Stimulated activated CD4-positive, alpha-beta T cell treated with anti-CD3 and anti-CD28 coated beads, Interleukin-1b, Interleukin-23, amount 100 ng/mL, for 4 hours (primary cell): ENCODE data around the gene NRP1.

Experiments
- DNase-seq, 2 donors: peaks; one replicate each; pipeline ENCODE4 v3.0.0-alpha.2; 2020; ENCODE audit warnings: low read depth in 2 of 2

The NRP1 gene

DNA sequence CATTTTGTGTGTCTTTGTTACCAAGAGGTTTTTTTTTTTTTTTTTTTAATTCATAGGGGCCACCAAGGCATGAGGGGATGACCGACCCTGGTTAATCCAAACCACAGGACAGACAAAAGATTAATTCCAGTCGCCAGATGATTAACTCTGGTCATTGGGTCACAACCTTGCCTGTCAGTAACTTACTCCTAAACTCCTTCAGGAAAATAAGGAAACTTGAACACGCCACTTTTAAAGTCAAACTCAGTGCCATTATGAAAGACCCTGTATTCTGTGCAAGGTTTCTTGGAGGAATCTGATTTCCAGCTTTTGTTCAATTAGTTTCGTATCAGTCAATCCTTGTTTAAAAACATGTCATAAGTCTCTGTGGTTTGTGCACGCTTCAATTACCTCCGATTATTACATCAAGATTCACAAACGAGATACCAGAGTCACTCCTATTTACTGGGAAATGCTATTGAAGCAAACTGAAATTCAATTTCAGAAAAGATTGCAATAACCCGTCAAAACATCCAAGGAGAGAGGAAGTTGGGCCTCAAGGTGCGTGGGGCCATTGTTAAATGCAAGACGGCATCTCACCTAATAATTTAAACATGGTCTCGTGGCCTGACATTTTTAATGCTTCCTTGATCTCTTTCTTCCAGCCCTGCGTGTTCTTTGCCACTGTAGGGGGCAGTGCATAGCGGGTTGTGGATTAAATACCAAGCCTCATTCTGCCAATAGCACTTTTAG is 44.0 kb downstream of the NRP1 start:
- DNase-seq: no peak

DNA sequence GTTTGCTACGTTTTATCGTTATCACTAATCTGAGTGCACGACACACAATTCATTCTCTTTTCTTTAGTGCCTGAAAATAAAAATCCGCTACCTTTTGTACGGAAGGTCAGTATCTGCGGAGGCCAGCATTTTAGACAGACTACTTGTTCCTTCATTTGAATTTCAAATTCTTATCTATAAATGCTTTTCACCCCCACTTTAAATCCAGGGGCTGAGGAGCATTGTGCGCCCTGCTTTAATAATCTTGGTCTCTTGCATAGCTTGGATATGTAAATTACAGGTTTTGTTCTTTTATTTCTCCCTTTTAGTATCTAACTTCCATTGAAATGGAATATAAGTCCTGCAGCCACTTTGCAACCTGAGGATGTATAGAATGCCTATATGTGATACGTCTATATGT is 44.7 kb downstream of the NRP1 start:
- no peak for DNase-seq

- DNase-seq: no peak
Measured at GRCh38 chr10:33288127-33288526, 46.3 kb downstream of the NRP1 start.

DNA sequence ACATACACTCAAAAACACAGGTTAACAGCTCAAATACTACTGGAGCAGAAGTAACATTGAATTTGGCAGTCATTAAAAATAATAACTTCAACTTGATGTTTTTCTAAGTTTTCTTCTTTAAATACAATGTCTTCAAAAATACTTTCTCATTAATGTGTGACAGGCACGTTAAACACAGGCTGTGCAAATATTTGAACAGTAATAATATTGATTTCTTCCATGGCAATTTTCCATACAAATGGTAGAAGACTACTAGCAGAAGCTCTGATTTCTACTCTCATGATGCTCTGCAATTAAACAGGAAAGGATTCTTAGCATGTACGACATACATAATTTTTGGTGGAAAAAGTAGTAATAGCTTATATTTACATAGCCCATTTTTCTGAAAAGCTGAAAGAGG is 47.4 kb downstream of the NRP1 start:
- no peak for DNase-seq

DNA sequence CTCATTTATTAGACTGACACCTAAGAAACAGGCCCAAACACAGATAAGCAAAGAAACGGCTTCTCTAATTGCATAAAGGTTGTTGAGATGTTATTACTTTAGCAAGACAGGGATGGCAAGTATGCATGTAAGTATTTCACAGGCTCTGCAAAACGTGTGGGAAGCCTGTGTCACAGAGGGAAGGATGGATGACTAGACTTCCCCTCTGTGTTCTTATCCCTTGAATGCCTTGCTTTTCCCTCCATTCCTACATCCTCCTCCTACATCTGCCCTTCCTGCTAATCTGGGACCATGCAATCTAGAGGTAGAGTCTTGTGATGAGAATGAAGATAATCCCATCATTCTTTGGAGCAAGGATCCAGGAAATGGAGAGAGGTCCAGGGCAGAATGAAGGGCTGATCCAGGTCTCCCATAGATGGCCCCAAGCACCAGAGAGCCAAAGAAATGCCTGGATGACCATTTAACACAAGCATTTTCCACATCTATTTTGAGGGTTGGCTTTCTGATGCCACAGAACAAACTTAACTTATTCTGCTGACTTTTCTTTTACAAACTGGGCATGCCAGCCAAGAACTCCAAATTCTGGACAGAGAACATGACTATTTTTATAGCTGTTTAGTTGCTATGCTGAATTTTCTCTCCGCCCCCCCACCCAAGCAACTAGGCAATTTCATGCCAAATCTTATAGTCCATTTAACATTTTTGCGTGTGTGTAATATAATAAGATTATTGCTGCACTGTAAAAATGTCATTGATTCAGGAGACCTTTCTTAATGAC is 48.1 kb downstream of the NRP1 start:
- no peak for DNase-seq

- no peak for DNase-seq
Measured at GRCh38 chr10:33284945-33285344, 49.5 kb downstream of the NRP1 start.

DNA sequence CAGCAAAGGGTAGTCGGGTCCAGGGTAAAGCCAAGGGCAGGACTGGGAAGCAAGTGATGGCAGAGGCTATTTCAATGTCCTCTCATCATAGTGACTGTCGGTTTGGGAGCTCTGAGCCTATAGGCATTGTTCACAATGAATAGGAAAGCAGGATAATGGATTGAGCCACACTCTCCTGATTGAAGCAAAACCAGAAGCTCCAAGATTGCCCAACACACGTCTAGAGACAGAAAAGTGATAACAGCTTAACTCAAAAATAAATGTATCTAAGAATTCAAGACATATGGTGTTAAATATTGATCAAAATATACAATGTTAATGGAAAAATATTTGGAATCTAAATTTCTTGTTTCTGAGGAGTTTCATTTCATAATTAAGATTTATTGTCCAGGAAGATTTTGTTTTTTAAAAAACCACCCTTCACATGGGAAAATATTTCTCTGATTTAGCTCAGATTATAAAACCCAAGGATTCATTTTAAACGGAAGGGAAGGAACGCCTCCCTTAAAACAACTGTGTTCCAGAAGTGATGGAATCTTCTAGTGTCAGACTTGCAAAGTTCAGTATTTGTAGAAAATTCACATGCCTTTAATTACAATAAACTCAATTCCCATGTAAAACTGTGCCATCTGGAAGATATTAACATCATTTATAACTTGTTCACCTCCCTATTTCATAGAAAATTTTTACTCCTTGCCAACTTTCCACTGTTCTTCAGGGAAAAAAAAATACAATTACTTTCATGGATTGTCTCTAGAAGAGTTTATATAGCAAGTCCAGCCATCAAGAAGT is 54.5 kb downstream of the NRP1 start:
- no peak for DNase-seq

- DNase-seq: no peak
Measured at GRCh38 chr10:33279276-33279675, 55.2 kb downstream of the NRP1 start.

DNA sequence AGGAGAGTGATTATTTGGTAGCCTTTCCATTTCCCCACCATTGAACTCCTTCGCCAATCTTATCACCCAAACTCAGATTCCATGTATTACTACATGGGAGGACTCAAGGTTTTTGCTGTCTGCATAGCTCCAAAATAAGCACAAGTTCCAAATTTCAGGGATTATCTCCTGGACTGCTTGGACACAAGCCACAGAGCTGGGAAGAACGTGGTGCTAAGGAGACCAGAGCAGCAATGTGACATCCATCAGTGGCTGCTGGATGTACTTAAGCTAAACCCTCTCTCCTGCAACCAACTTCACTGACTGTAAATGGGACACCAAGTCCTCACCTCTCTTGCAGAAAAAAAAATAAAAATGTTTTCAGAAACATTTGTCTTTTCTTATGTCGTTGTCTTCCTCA is 56.3 kb downstream of the NRP1 start:
- no peak for DNase-seq

DNA sequence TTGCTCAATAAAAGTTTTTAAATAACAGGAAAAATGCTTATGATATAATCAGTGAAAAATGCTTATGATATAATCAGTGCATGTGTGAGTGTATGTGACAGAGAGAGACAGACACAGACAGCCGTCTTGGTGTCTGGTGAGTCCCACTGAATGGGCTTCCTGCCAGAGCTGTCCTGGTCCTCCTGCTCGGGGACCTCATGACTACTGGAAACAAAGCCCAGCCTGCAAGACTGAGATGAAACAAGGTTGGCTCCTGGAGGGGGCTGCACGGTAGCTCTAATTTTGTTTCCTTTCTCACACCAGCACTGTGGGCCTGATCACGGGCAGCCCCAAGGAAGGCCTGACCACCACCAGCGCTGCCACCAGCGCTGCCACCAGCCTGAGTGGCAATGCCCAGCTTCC is 57.3 kb downstream of the NRP1 start:
- no peak for DNase-seq

DNA sequence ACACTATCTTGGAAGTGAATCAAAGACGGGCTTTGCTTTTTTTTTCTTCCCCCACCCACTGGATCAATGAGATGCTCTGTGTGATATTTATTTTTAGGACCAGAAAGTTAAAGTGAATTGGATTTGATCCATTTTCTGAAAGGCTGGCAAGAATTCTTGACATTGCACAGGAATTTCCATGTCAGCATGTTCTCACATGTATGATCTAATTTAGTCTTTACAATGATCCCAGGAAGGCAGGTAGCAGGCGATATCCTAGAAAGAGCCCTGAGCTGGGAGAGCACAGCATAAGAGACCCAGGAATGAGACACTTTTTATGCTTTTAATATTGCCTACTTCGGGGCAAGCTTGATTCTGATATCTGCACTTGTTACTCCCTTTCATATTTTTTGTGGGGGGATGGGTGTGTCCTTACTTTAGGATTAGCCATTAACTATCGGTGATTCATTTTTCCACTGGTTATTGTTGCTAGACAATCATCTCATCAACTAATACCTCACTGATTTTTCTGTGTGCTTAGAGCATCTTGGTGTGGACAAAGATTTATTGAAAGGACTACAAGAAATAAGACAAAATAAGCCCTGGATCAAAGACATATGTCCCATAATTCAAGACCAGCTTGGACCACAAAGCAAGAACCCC is 58.1 kb downstream of the NRP1 start:
- DNase-seq: no peak

DNA sequence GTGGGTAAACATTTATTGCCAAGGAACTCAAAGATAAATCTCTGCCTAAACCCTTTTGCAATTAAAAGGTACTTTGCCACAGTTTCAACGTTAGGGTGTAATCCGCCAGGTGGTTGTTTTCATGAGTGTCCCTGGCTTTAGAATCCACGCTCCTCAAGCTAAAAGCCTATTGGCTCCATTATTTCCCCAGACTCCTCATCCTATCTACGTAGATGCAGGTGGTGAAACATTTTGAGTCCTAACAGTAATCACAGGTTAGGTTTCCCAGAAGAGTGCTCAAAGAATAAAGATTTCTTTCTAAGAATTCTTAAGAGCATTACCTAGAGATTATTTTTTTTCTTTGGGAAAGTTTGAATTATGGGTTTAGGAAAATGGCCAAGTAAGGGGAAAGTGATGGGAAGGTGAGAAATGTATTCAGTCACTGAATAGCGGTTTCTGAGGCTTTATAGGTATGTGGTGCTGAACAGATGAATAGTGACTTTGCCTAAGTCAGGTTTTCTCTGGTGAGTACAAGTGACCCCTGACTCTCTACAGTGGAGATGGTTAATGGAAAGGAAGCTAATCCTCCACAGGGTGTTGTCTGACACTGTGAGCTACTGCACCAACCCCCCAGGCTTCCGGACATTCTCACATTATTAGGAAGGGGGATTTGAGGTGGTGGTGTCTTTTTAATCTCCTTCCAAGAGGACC is 60.2 kb downstream of the NRP1 start:
- DNase-seq: no peak

- DNase-seq: no peak
Measured at GRCh38 chr10:33273295-33274002, 61.0 kb downstream of the NRP1 start.

- no peak for DNase-seq
Measured at GRCh38 chr10:33272635-33273034, 61.8 kb downstream of the NRP1 start.

- no peak for DNase-seq
Measured at GRCh38 chr10:33271969-33272583, 62.4 kb downstream of the NRP1 start.

DNA sequence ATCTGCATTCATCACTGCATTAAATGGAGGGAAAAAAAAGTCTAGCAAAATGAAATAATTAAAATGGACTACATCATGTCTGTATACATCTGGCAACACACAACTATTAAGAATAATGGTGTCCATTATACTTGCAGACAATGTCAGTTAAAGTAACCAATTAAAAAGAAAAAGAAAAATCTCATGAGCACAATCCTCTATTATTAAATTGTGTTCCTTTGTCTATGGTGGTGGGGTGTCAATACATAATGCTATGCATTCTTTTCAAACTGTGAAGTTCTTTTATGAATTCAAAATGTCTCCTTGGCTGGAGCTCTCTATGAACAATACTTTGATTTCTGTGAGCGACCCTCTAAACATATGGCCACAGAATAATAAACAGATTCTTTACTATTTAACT is 63.5 kb downstream of the NRP1 start:
- DNase-seq: no peak

DNA sequence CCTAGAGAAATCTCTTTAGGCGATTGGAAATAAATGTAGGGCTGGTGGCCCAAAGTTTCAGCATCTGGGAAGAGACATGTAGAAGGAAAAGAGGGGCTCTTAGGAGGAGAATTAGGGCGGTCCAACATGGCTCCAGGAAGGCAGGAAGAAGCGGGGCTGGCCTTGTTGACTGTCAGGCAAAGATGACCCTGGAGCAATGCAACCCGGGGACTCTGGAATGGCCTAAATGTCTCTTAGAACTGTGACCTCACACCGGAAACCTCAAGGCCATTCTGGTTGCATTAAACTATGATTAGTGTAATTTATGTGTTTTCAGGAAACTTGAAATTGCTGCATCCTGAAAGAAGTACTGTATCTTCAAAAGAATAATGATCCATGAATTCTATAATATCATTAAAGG is 66.8 kb downstream of the NRP1 start:
- no peak for DNase-seq

DNA sequence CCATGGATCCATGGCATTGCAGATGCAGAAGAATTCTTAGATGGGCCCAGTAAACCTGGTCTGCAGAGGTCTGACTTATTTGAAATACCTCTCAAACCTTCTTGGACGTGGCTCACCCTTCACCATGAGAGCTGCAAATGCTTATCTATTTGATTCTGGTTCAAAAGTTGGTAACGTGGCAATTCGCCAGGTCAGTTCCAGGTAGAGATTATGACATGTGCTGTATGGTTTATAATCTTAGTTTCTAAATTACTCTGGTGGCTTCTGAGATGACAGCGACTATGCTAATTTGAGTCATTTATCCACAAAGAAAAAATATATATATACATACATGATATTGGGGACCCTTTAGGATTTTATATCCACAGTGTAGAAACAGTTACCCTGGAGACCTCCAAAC is 68.8 kb downstream of the NRP1 start:
- DNase-seq: peak in 1 of 2 donors; percentile 21

DNA sequence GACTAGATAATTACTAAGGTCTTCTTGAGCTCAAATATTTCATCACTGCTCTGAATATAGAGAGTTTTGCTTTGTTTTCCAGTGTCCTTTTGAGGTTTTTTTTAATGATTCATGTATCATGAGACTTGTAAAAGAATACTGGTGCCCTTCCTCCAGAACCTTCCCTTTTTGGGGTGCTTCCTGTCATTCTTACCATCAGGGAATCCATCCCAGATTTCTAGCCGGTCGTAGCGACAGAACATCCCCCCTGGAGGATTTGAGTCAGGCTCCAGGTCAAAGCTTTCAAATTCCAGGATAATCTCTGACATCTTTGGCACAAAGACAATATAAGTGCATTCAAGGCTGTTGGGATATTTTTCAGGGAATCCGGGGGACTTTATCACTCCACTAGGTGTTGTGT is 71.0 kb downstream of the NRP1 start:
- DNase-seq: no peak

DNA sequence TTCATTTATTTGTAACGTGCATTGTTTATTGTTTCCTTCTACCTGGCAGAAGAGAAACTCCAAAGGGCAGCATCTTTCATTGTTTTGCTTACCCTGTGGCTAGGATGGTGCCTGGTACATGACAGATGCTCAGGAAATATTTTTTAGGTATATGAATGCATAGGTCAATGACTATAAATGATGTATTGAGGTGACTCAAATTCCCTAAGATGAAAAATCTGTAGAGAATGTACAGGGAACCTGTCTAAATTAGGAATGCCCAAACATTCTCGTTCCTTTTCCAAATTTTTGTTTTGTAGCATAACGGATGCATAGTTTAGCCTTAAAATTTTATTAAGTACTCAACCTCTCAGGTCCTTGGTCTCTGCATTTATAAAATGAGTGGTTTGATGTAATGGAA is 71.6 kb downstream of the NRP1 start:
- DNase-seq: no peak
